ENCODE data around the gene PTH1R.

DNA sequence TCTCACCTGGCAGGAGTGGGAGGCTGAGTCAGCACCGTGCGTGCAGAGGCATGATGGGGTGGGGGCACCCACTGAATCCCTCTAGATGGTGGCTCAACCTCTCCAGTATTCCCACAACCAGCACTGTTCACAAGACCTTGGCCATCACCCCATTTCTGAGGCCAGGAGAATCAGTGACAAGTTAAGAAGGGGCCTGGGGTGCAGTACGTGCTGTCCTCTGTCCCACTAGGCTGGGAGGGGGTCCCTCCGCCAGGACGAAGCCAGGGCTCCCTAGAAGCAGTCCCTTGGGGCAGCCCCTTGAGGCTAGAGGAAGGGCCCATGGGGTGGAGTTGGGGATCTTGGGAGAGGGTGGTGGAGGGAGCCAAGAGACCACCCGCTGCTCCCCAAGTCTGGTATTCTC is 19.1 kb upstream of the PTH1R start:
- TF ChIP-seq POLR2AphosphoS5 (IDR thresholded peaks at IDR 0.05; ENCODE audit: insufficient read depth in 1 of 2, low read depth in 1 of 2) (no peak), POLR2A (IDR thresholded peaks at IDR 0.05) (no peak)
- TF ChIP-seq, protein P1, sequence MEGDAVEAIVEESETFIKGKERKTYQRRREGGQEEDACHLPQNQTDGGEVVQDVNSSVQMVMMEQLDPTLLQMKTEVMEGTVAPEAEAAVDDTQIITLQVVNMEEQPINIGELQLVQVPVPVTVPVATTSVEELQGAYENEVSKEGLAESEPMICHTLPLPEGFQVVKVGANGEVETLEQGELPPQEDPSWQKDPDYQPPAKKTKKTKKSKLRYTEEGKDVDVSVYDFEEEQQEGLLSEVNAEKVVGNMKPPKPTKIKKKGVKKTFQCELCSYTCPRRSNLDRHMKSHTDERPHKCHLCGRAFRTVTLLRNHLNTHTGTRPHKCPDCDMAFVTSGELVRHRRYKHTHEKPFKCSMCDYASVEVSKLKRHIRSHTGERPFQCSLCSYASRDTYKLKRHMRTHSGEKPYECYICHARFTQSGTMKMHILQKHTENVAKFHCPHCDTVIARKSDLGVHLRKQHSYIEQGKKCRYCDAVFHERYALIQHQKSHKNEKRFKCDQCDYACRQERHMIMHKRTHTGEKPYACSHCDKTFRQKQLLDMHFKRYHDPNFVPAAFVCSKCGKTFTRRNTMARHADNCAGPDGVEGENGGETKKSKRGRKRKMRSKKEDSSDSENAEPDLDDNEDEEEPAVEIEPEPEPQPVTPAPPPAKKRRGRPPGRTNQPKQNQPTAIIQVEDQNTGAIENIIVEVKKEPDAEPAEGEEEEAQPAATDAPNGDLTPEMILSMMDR (IDR thresholded peaks at IDR 0.05) = no peak

Measured in vagina (tissue), 2 donors.